GOT3 (cell line): Measurements from ENCODE around the gene IRAG1.

Experiments
- DNase-seq: peaks from one replicate; lab custom pipeline; 2025; ENCODE audit warnings: mixed read lengths; lab: John Stamatoyannopoulos, UW

Gene IRAG1

GRCh38 chr11:10666556-10667520 is 26.7 kb downstream of the IRAG1 start:
- DNase-seq = no peak

GRCh38 chr11:10664496-10664895 is 29.1 kb downstream of the IRAG1 start:
- no peak for DNase-seq

- DNase-seq = no peak
Measured at GRCh38 chr11:10663990-10664389, 29.6 kb downstream of the IRAG1 start.

GRCh38 chr11:10663365-10663764 is 30.2 kb downstream of the IRAG1 start:
- DNase-seq = no peak

- DNase-seq = no peak
Measured at GRCh38 chr11:10660323-10660722, 33.2 kb downstream of the IRAG1 start.

- DNase-seq = no peak
Measured at GRCh38 chr11:10659339-10660216, 34.0 kb downstream of the IRAG1 start.

- DNase-seq = no peak
Measured at GRCh38 chr11:10658621-10659338, 34.8 kb downstream of the IRAG1 start.

- no peak for DNase-seq
Measured at GRCh38 chr11:10657308-10658271, 36.0 kb downstream of the IRAG1 start.

GRCh38 chr11:10655943-10656576 is 37.5 kb downstream of the IRAG1 start:
- no peak for DNase-seq

GRCh38 chr11:10655227-10655626 is 38.3 kb downstream of the IRAG1 start:
- no peak for DNase-seq

- DNase-seq = no peak
Measured at GRCh38 chr11:10654811-10655150, 38.8 kb downstream of the IRAG1 start.

- no peak for DNase-seq
Measured at GRCh38 chr11:10653946-10654810, 39.4 kb downstream of the IRAG1 start.

GRCh38 chr11:10653261-10653660 is 40.3 kb downstream of the IRAG1 start:
- DNase-seq = no peak

GRCh38 chr11:10651656-10652361 is 41.7 kb downstream of the IRAG1 start:
- DNase-seq = no peak

GRCh38 chr11:10650630-10651029 is 42.9 kb downstream of the IRAG1 start:
- DNase-seq = no peak

- no peak for DNase-seq
Measured at GRCh38 chr11:10650166-10650565, 43.4 kb downstream of the IRAG1 start.

- no peak for DNase-seq
Measured at GRCh38 chr11:10648871-10649270, 44.7 kb downstream of the IRAG1 start.

- no peak for DNase-seq
Measured at GRCh38 chr11:10646681-10647355, 46.7 kb downstream of the IRAG1 start.
